Activated gamma-delta T cell (primary cell): ENCODE results near the gene PRM3.
"Not testable (repeated sequence)": the region's sequence is repeated elsewhere in the genome, so short reads cannot be mapped to it uniquely, and the experiment has no call there.

Source experiments
- DNase-seq: peaks from one replicate; lab custom pipeline; 2025; lab: John Stamatoyannopoulos, UW

PRM3 gene

DNA sequence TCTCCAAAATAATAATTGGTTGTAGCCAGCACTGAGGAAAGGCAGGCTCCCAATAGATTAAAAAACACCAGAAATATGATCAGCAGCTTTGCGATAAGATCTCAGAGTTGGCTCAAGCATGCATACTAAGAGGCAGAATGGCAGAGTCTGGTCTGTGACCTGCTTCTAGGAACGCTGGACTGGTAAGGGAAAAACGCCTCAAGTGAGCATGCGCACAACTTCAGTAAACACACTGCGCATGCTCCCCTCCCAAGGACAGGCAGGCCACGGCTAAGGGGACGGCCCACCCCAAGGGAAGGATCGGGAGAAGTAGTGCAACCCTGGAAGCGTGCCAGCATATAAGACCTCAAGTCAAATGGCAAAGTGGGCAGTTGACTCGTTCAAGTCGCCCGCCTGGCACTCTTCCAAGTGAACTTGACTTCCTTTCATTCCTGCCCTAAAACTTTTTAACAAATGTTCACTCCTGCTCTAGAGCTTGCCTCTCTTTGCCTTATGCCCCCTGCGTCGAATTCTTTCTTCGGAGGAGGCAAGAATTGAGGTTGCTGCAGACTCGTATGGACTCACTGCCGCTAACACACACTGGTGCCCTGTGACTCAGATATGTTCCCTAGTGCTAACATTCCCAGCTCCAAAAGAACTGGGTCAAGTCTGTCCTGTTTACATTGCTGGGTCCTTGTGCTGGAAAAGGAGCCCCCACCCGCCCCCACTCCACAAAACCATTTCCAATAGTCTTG is 30.1 kb upstream of the PRM3 start:
- no peak for DNase-seq

DNA sequence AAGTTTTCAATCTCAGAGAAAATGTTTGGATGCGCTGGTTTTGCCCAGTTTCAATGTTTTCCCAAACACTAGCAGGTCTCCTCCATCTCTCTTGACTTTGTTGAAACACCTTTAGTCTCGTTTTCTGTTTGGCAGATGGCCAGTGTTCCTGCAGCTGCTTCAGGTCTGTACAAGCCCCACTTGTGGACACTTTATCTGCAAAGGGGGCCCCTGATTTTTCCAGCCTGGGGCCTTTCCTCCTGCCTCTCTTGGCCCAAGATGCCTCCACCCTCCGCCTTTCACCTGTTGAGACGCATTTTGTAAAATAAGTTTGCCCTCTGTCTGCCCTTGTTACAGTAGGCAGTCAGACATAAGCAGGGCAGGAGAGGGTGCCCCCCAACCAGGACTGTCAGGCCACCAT is 29.5 kb upstream of the PRM3 start:
- no peak for DNase-seq

DNA sequence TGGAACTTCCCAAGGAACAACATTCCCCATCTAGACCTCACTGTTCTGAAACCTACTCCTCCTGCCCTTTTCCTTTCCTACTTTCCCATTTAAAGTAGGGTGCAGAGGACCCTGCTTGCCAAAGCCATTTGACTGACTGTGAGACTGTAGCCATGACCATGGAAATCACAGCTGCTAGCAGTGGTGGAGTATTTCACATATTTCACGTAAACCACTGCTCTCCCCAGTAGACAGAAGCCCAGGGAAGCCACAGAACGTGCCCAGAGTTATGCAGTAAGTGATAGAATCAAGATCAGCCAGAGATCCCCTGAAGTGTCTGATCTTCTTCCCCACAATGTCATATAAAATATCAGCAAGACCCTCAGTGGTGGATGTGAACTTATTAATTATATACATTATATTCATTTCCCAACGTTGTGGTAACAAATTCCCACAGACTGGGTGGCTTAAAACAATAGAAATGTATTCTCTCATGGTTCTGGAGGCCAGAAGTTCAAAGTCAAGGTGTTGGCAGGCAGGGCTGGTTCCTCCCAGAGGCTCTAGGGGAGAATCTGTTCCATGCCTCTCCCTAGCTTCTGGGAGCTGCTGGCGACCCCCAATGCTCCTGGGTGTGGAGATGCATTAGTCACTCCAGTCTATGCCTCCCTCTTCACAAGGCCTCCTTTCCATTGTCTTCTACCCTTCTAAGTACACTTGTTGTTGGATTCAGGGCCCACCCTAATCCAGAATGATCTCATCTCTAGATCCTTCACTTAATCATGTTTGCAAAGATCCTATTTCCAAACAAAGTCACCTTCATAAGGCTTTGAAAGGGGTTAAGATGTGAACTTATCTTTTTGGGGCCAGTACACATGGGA is 28.4 kb upstream of the PRM3 start:
- DNase-seq = no peak

GRCh38 chr16:11300560-11300892 is 27.1 kb upstream of the PRM3 start:
- DNase-seq = no peak

GRCh38 chr16:11299865-11300559 is 26.6 kb upstream of the PRM3 start:
- no peak for DNase-seq

GRCh38 chr16:11298950-11299547 is 25.6 kb upstream of the PRM3 start:
- not testable (repeated sequence) for DNase-seq

DNA sequence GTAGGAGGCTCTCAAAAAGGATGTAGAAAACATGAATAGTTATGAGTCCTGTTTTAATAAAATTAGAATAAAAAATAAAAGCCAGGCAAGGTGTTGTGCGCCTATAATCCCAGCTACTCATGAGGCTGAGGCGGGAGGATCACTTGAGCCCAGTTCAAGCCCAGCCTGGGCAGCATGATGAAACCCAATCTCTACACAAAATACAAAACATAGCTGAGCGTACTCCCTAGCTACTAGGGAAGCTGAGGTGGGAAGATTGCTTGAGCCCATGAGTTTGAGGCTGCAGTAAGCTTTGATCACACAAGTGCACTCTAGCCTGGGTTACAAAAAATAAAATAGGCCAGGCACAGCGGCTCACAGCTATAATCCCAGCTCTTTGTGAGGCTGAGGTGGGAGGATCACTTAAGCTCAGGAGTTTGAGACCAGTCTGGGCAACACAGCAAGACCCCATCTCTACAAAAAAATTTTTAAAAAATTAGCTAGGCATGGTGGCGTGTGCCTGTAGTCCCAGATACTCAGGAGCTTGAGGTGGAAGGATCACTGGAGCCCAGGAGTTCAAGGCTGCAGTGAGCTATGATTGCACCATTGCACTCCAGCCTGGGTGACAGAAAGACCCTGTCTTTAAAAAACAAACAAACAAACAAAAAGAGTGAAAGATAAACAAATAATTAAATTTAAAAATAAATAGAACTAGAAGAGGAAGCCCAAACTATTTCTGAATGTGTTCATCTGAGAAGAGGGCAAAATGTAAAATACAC is 24.9 kb upstream of the PRM3 start:
- DNase-seq = no peak

DNA sequence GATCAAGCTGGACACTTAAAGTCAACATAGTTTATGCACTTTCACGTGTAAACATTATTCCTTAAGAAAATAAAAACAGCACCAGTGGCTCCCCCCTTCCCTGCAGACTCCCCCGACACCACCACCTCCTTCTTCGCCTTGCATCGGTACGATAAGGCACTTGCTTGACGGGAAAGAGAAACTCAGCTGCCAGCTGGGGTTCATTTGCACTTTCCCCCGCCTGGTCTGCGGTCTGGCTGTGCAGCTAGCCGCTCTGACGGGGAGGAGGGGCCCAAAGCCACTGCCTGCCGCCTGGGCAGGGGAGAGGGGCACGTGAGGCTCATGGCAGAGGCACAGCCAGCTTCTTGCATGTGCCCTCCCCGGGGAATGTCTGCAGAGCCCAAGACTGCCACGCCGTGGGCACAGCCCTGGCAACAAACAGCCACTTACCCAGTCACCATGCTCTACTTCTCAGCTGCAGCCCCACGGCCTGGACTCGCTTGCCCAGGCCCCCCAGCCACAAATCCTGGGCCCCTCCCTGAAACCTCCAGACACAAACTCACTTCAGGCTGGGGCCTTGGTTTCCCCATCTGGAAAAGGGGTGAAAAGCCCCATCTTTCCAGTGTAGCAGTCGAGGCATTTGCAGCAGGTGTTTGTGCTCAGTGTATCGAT is 24.2 kb upstream of the PRM3 start:
- peak; percentile 50 for DNase-seq

- no peak for DNase-seq
Measured at GRCh38 chr16:11296706-11297491, 23.5 kb upstream of the PRM3 start.

- no peak for DNase-seq
Measured at GRCh38 chr16:11296351-11296705, 22.9 kb upstream of the PRM3 start.

GRCh38 chr16:11295672-11296071 is 22.2 kb upstream of the PRM3 start:
- no peak for DNase-seq

DNA sequence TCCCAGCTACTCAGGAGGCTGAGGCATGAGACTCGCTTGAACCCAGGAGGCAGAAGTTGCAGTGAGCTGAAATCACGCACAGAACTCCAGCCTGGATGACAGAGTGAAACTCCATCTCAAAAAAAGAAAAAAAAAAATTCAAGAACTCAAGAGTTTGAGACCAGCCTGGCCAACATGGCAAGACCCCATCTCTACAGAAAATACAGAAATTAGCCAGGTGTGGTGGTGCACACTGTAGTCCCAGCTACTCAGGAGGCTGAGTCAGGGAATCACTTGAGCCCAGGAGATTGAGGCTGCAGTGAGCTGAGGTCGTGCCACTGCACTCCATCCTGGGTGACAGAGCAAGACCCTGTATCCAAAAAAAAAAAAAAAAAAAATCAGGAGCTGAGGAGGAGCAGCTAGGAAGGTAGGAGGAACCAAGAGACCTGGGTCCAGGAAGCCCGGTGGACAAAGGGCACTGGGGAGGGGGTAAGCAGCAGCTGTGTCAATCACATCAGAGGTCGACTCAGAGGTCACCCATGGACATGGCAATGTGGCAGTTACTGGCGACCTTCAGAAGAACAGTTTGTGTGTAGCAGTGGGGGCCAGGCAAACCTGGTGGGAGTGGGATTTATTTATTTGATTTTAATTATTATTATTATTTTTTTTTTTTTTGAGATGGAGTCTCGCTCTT is 18.8 kb upstream of the PRM3 start:
- no peak for DNase-seq

- DNase-seq = no peak
Measured at GRCh38 chr16:11291091-11291703, 17.8 kb upstream of the PRM3 start.

GRCh38 chr16:11290102-11290893 is 16.9 kb upstream of the PRM3 start:
- DNase-seq = no peak

GRCh38 chr16:11289696-11290095 is 16.3 kb upstream of the PRM3 start:
- DNase-seq = not testable (repeated sequence)

GRCh38 chr16:11289202-11289601 is 15.8 kb upstream of the PRM3 start:
- DNase-seq = no peak

DNA sequence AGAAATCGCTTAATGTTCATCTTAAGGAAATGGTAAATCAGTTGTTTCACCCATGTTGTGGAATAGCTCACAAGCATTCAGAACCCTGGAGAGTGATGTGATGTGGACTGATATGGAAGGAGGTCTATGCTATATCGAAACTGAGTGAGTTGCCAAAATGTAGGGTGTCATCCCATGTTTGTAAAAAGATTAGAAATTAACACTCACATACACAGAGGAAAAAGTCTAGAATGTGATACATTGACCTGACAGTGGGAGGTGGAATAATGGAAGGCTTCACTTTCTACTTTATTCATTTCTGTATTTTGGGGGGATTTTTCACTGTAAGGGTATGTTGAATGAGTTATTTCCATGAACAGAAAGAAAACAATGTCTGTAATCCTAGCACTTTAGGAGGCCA is 12.4 kb upstream of the PRM3 start:
- DNase-seq = no peak

DNA sequence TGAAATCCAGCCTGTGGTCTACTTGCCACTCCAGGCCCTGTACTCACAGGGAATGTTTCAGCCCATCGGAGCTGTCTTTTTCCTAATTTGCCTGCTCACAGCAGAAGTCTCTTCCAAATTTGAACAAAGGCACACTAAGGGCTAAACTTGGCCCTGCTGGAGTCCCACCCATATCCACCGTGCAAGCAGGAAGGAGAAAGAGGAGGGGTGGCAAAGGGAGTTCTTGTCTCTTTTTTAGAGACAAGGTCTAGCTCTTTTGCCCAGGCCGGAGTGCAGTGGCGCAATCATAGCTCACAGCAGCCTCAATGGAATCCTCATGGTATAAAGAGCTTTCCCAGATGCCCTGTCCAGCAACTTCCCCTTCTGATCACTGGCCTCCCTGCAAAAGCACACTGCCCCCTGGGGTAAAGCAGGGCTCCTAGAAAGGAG is 10.4 kb upstream of the PRM3 start:
- DNase-seq = no peak
